GM19025 (cell line): ENCODE data around the gene PPP1R12A.

Source experiments
- ATAC-seq: cut with Tn5 transposase; IDR thresholded peaks from one replicate; pipeline ENCODE4 v1.9.1; 2021; ENCODE audit warnings: mild to moderate bottlenecking, low read depth, moderate library complexity; ENCODE audit not compliant: unreplicated experiment

The PPP1R12A gene

GRCh38 chr12:79936670-79937069 is 1.8 kb upstream of the PPP1R12A start:
- no peak for ATAC-seq

DNA sequence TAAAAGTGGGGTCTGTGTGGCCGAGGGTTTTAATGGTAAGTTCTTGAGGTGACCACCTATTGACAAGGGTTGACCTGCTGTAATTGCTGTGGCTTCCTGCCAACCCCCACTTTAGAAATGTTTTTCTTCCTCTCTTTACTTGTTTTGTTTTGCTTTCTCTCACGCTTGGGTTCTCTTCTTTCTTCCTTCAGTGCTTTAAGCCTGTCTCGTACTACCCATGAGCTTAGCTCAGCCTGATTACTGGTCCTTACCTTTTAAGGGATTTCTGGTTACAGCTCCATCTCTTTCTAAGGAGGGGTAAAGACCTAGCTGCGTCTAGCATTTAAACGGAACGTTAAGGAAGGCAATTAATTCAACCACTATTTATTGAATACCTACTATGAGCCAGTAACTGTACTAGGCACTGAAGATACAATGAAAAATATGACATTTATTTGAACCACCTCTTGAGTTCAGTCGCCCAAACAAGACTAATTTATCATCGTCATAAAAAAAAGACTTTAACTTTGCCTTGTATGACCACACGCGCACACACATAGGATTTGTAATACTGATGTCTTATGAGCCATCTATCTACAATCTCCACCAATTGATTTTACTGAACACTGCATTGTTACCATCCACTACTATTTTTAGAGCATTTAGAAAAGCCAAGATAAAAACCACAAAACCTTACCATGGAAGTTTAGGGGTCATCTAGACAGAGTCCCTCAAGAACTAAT is 888 bp upstream of the PPP1R12A start:
- ATAC-seq: peak; percentile 16

- ATAC-seq: peak; percentile 3
Measured at GRCh38 chr12:79934281-79935020, 446 bp downstream of the PPP1R12A start.

GRCh38 chr12:79933532-79934264 is 1.2 kb downstream of the PPP1R12A start:
- ATAC-seq: no peak

DNA sequence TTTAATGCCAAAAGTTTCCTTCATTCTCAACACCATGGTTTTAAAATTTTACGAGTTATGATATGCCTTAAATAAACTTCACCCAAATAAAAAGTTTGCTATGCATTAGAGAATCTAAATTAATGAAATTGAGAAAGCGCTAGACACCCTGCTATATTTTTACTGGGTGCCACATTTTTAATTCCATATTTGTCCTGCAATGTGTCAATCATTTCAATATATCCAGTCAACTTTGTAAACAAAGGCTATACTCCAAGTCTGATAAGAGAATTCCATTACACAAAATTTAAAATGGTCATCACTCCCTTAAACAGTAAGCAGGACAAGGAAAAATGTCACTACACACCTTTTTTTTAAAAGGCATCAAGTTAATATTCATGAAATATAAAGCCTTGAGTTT is 1.9 kb downstream of the PPP1R12A start:
- no peak for ATAC-seq

GRCh38 chr12:79932357-79932756 is 2.5 kb downstream of the PPP1R12A start:
- no peak for ATAC-seq

GRCh38 chr12:79929065-79929464 is 5.8 kb downstream of the PPP1R12A start:
- no peak for ATAC-seq

DNA sequence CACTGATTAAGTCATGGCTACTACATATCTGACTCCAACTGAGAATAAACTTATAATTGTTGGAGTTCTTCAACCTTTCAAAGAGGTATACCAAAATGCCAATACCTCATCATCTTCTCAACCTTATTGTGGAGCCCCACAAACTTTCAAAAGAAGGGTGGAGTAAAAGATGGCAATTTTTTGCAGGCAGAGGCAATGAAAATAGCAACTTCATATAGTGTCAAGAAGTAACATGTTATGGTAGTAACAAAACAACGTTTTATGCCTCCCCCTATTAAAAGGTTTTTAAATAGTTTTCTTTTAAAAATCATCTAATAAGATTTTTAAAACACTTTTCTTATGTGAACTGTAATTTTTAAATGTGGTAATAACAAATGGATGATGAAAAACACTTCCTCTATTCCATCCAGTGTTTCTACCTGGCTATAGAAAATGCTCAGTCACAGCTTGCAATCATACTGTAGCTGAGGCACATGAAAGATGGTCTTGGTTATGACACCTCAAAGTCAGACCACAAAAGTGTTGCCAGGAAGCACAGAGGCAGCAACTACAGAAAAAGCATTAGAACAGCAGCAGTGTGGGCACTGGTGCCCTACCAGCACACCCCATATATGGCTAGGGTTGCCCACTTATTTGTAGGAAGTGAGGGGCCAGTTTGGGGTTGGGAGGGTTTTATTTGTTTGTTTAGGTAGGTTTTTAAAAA is 7.0 kb downstream of the PPP1R12A start:
- ATAC-seq: peak; percentile 98

DNA sequence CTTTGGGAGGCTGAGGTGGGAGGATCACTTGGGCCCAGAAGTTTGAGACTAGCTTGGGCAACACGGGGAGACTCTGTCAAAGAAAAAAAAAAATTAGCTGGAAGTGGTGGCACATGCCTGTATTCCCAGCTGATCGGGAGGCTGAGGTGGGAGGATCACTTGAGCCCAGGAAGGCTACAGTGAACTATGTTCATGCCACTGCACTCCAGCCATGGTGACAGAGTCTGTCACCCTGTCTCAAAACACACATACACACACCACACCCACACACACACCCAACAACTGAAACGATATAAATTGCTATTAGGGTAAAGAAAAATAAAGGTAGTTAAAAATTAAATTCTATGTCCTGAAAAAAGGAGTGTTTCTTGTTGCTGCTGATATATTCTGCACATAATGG is 7.9 kb downstream of the PPP1R12A start:
- no peak for ATAC-seq

GRCh38 chr12:79925492-79925891 is 9.4 kb downstream of the PPP1R12A start:
- no peak for ATAC-seq

DNA sequence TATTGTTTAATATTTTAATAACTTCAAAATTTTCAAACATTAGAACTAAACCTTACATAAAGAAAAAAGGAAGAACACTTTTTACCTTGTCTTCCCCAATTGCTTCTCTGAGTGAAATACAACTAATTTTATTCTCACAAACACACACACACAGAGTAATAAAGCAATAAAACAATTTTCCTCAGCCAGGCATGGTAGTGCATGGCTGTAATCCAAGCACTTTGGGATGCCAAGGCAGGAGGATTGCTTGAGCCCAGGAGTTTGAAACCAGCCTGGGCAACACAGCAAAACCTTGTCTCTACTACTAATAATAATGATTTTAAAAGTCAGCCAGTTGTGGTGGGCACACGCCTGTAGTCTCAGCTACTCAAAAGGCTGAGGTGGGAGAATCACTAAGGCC is 13.1 kb downstream of the PPP1R12A start:
- ATAC-seq: no peak

DNA sequence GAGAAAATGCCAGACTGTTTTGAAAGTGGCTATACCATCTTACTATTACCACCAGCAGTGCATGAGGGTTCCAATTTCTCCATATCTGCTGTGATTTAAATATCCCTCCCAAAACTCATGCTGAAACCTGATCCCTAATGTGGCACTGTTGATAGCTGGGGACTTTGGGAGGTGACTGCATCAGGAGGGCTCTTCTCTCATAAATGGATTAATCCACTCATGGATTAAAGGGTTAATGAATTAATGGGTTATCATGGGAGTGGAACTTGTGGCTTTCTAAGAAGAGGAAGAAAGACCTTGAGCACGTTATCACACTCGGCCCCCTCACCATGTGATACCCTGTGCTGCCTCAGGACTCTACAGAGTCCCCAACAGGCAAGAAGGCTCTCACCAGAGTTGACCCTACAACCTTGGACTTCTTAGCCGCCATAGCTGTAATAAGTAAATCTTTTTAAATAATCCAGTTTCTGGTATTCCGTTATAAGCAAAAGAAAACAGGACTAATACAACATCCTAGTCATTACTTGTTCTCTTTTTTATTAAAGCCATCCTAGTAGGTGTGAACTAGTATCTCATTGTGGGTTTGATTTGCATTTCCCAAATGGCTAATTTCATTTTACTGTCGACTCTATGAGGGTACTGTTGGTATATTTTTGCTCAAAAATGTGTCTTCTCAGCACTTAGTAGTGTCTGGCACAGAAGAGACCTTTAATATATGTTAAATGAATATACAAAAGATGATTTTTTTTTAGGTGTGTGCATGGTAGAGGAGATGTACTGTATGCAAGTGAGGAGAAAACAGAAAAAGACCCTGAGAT is 14.3 kb downstream of the PPP1R12A start:
- no peak for ATAC-seq

GRCh38 chr12:79919762-79920161 is 15.1 kb downstream of the PPP1R12A start:
- ATAC-seq: no peak

GRCh38 chr12:79916826-79917225 is 18.1 kb downstream of the PPP1R12A start:
- no peak for ATAC-seq

DNA sequence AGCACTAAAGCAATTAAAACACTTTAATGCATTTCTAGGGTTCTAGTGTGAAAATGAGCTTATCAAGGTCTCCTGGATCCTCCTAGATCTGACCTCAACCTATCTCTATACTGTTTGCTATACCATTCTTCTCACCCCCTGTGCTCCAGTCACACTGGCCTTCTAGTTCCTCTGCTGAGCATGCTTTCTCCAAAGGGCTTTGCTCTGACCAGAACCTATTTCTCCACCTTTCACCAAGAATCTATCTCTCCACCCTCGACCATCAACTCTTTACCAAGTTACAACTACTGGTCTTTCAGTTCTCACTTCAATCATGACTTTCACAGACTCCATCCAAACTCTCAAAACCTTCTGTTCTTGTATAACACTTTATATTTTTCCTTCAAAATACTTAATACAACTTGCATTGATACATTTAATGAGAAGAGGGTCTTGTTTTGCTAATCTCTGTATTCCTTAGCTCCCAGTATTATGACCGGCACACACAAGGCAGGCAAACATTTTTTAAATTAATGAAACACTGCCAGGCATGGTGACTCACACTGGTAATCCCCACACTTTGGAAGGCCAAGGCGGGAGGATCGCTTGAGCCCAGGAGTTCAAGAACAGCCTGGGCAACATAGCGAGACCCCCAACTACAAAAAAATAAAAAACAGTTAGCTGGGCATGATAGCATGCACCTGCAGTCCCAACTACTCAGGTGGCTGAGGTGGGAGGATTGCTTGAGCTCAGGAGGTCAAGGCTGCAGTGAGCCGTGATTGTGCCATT is 22.8 kb downstream of the PPP1R12A start:
- no peak for ATAC-seq

GRCh38 chr12:79908366-79908765 is 26.5 kb downstream of the PPP1R12A start:
- no peak for ATAC-seq

DNA sequence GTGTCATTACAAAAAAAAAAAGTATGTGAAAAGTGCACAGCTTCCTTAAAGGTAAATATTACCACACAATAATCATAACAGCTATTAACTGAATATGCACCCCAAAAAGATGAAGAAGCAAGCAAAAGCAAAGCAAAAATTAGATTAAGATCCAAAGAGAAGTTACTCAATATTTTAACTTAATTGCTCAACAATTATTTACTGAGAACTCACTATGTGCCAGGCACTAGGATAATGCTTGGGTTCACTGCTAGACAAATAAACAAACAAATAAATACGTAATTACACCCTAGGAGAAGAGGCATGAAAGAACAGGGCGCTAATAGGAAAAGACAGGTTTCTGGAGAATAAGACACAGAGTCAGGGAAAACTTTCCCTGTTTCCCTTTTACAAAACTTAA is 33.4 kb downstream of the PPP1R12A start:
- ATAC-seq: no peak

DNA sequence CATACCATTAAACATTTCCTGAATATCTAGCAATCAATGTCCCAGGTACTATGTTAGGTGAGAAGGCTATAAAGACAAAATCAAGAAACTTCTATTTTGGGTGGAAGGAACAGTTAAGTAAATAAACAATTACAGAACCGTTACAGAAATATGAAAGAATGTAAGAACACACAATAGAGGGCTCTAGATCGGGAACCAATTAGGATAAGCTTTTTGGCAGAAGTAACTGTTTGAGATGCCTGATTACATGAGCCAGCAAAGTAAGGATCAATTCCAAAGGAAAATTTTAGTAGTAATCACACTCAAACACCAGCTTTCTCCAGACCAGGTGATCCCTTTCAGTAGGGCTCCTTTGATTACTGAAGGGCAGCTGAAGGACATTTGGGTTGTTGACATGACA is 33.9 kb downstream of the PPP1R12A start:
- no peak for ATAC-seq

DNA sequence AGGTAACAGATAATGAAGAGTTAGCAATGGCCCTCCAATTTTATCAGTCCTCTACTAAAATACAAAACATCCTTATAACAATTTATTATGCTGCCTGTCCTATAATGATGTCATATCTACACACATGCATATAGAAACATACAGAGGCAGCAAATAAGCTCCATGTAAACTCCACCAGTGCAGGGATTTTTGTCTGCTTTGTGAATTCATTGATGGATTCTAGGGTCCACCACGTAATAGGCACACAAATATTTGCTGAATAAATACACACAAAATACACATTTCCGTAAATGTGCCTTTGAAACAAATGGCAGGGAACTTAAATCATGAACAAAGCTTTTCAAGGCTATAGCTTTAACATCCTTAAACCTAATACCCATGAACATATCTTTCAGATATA is 34.7 kb downstream of the PPP1R12A start:
- no peak for ATAC-seq
